Ishikawa (cell line): ENCODE data around the gene ZNF582.
A peak's percentile ranks its signal among the peaks of the same experiment; 100 is the strongest.

Source experiments
- CEBPB ChIP-seq: IDR thresholded peaks from 2 replicates; pipeline ENCODE4 v1.6.1; 2012
- EGR1 ChIP-seq: IDR thresholded peaks from 2 replicates; pipeline ENCODE4 v1.6.1; 2012
- FOXM1 ChIP-seq: IDR thresholded peaks from 2 replicates; pipeline ENCODE4 v1.6.1; 2012; ENCODE audit warnings: low read depth, borderline replicate concordance
- MAX ChIP-seq: IDR thresholded peaks from 2 replicates; pipeline ENCODE4 v1.6.1; 2012
- RAD21 ChIP-seq: IDR thresholded peaks from 2 replicates; pipeline ENCODE4 v1.6.1; 2012; ENCODE audit warnings: low read depth
- TCF12 ChIP-seq: IDR thresholded peaks from 2 replicates; pipeline ENCODE4 v1.6.1; 2012; ENCODE audit warnings: low read depth
- YY1 ChIP-seq: IDR thresholded peaks from 2 replicates; pipeline ENCODE4 v1.6.1; 2012; ENCODE audit warnings: low read depth
- TF ChIP-seq, protein P1 (sequence below): IDR thresholded peaks from 2 replicates; pipeline ENCODE4 v1.6.1; 2012; ENCODE audit warnings: low read depth, mild to moderate bottlenecking

Gene ZNF582

GRCh38 chr19:56350416-56351045 lies 42.8 kb downstream of the ZNF582 start:
- no peak for TF ChIP-seq MAX
- TF ChIP-seq RAD21: peak; percentile 61
- no peak for TF ChIP-seq TCF12

DNA sequence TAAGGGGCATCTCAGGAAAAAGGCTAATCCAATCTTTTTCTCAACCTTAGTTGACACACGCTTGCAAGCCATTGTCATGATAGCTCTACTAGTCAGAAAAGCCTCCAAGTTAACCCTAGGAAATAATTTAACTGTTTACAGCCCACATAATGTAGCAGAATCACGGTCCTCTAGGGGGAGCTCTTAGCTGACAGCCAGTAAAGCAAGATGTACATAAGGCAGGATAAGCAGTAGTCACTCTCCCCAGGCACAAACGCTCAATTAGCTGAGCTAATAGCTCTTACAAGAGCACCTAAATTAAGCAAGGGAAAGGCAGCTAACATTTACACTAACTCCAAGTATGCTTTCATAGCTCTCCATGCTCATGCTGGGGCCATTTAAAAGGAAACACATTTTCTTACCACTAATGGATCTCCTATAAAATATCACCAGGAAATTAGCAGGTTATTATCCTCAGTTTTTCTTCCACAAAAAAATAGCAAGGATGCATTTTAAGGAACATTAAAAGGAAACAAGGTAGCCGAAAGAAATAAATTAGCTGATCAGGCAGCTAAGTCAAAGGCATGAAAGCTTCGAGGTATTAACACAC lies 45.0 kb downstream of the ZNF582 start:
- TF ChIP-seq EGR1 (no peak), RAD21 (peak; percentile 31; the same call in 1 of the 2 replicates)

GRCh38 chr19:56347163-56347778 lies 46.1 kb downstream of the ZNF582 start:
- TF ChIP-seq, protein P1, sequence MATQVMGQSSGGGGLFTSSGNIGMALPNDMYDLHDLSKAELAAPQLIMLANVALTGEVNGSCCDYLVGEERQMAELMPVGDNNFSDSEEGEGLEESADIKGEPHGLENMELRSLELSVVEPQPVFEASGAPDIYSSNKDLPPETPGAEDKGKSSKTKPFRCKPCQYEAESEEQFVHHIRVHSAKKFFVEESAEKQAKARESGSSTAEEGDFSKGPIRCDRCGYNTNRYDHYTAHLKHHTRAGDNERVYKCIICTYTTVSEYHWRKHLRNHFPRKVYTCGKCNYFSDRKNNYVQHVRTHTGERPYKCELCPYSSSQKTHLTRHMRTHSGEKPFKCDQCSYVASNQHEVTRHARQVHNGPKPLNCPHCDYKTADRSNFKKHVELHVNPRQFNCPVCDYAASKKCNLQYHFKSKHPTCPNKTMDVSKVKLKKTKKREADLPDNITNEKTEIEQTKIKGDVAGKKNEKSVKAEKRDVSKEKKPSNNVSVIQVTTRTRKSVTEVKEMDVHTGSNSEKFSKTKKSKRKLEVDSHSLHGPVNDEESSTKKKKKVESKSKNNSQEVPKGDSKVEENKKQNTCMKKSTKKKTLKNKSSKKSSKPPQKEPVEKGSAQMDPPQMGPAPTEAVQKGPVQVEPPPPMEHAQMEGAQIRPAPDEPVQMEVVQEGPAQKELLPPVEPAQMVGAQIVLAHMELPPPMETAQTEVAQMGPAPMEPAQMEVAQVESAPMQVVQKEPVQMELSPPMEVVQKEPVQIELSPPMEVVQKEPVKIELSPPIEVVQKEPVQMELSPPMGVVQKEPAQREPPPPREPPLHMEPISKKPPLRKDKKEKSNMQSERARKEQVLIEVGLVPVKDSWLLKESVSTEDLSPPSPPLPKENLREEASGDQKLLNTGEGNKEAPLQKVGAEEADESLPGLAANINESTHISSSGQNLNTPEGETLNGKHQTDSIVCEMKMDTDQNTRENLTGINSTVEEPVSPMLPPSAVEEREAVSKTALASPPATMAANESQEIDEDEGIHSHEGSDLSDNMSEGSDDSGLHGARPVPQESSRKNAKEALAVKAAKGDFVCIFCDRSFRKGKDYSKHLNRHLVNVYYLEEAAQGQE: no peak
- TF ChIP-seq RAD21: no peak

DNA sequence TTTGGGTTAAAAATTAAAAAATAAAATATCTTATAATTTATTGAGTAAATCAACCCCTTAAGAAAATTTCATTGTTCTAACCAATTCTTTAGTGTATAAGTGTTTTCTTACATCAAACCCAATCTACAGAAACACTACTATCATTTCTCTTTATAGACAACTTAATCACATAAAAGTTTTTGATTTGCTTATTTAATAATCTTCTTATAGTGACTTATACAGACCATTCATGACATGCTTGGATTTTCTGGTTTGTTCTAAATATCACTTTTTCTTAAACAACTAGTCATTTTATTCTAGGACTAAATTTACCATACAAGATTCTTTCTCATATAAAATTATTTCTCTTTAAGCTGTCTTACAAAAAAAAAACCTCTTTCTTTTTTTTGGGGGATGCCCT lies 51.4 kb downstream of the ZNF582 start:
- TF ChIP-seq TCF12 (no peak), CEBPB (no peak), MAX (no peak), RAD21 (no peak), FOXM1 (no peak), YY1 (no peak)

- TF ChIP-seq CEBPB (no peak), RAD21 (peak; percentile 86)
Measured at GRCh38 chr19:56333506-56333905, 59.8 kb downstream of the ZNF582 start.
